ENCODE measurements around the gene RABL3.

RABL3 gene

DNA sequence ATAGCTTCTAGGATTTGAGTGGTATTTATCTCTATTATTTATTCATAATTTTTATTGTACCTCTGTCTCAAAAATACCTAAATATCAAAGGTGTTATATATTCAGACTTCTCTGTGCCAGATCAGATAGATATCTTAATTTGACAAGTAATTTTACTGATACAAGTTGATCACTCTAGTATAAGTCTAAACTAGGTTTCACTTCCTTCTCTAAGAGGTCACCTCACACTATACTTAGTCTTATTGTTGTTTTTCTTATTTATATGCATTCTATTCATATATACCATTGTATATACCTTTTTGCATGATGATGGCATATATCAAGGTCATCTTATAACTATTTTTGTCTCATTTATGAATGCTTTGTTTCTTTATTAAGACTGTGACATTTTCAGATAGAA is 33.9 kb downstream of the RABL3 start:
- H3K4me3 ChIP-seq (ENCODE audit: low read length): no peak overlapping the region
- H2BK120ac ChIP-seq (ENCODE audit: low read depth, low read length): no peak overlapping the region
- no peaks in the 10 kb centered on the region for H3K79me1 ChIP-seq (ENCODE audit: low read length)
- H3K4me2 ChIP-seq (ENCODE audit: low read length): no peak overlapping the region
- no peak overlapping the region for H4K8ac ChIP-seq (ENCODE audit: low read depth, low read length)
- no peak overlapping the region for H3K18ac ChIP-seq (ENCODE audit: low read length)
- H3K23ac ChIP-seq (ENCODE audit: low read length): no peak overlapping the region
- no peaks in the 10 kb centered on the region for H3K79me2 ChIP-seq (ENCODE audit: control insufficient read depth, insufficient read depth, low read length)
- no peaks in the 10 kb centered on the region for H3K27me3 ChIP-seq (ENCODE audit: insufficient read depth, low read length, poor library complexity)
- H3K9ac ChIP-seq (ENCODE audit: low read length): no peak overlapping the region
- no peak for DNase-seq
- no peak overlapping the region for H3K27ac ChIP-seq (ENCODE audit: low read depth, low read length)
- no peak overlapping the region for H2BK5ac ChIP-seq (ENCODE audit: low read length)
- no peak overlapping the region for H2AK5ac ChIP-seq (ENCODE audit: low read length)
- H3K4me1 ChIP-seq (ENCODE audit: control insufficient read depth, low read depth, low read length): no peaks in the 10 kb centered on the region
- H2BK15ac ChIP-seq (replicated peaks; ENCODE audit: low read depth): no peak overlapping the region
- H4K5ac ChIP-seq (ENCODE audit: low read length): no peak overlapping the region
- H3K56ac ChIP-seq (ENCODE audit: low read length): no peak overlapping the region
- H3K4ac ChIP-seq (ENCODE audit: low read depth, low read length): no peak overlapping the region
- no peaks in the 10 kb centered on the region for H3K36me3 ChIP-seq (ENCODE audit: control insufficient read depth, insufficient read depth, low read length)

DNA sequence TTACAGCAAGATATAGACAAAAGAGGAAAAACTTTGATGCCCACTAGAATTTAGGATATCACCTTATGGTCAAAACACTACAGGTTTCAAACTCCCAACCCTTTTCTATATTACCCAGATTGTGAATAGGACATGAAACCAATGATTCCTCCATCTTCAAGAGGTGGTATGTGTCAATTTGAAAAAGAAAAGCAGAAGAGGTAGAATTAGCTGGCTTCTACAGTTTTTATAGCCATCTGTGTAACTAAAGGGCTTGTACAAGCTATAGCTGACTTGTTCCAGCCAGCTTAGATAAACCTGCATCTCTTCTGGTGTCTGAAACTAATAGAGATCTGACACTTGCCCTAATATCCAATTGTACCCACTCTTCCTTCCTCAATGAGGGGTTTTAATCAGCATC is 35.4 kb downstream of the RABL3 start:
- H2BK5ac ChIP-seq (ENCODE audit: low read length): no peak overlapping the region
- no peak overlapping the region for H3K23ac ChIP-seq (ENCODE audit: low read length)
- H3K4me1 ChIP-seq (ENCODE audit: control insufficient read depth, low read depth, low read length): no peaks in the 10 kb centered on the region
- H3K27ac ChIP-seq (ENCODE audit: low read depth, low read length): no peak overlapping the region
- no peaks in the 10 kb centered on the region for H3K36me3 ChIP-seq (ENCODE audit: control insufficient read depth, insufficient read depth, low read length)
- H3K79me1 ChIP-seq (ENCODE audit: low read length): no peaks in the 10 kb centered on the region
- no peak overlapping the region for H3K4ac ChIP-seq (ENCODE audit: low read depth, low read length)
- no peak overlapping the region for H2BK120ac ChIP-seq (ENCODE audit: low read depth, low read length)
- no peak overlapping the region for H2AK5ac ChIP-seq (ENCODE audit: low read length)
- no peak overlapping the region for H2BK15ac ChIP-seq (replicated peaks; ENCODE audit: low read depth)
- H4K8ac ChIP-seq (ENCODE audit: low read depth, low read length): no peak overlapping the region
- no peak for DNase-seq
- H3K79me2 ChIP-seq (ENCODE audit: control insufficient read depth, insufficient read depth, low read length): no peaks in the 10 kb centered on the region
- no peak overlapping the region for H4K5ac ChIP-seq (ENCODE audit: low read length)
- no peak overlapping the region for H3K9ac ChIP-seq (ENCODE audit: low read length)
- no peak overlapping the region for H3K56ac ChIP-seq (ENCODE audit: low read length)
- H3K4me3 ChIP-seq (ENCODE audit: low read length): no peak overlapping the region
- H3K27me3 ChIP-seq (ENCODE audit: insufficient read depth, low read length, poor library complexity): no peaks in the 10 kb centered on the region
- H3K18ac ChIP-seq (ENCODE audit: low read length): no peak overlapping the region
- no peak overlapping the region for H3K4me2 ChIP-seq (ENCODE audit: low read length)

- WGBS (ENCODE audit: extremely low coverage, insufficient coverage, low lambda C conversion rate): 100% methylated on average over 1 of the region's 5 CpGs
- DNase-seq: no peak
- no peak overlapping the region for H2AK5ac ChIP-seq (ENCODE audit: low read length)
These were observed 36.3 kb downstream of the RABL3 start for GRCh38 chr3:120705884-120706582.

DNA sequence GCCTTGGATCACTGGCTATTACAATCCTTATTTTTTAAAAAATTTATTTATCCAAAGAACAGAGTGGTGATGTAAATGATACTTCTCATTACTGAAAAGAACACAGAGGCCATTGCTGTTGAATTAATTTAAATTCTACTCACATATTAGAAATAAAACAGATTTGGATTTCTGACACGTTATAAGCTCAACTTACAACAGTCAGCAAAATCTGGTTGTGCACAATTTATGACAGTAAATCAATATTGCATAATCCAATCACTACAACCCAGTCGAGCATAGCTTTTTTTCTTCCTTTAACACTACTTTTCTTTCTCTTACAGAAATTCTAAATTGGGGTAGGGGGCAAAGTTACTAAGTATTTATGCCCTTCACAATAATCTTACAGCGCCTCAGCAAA is 43.0 kb downstream of the RABL3 start:
- Histone ChIP-seq H3K27me3 (ENCODE audit: insufficient read depth, low read length, poor library complexity) (no peaks in the 10 kb centered on the region), H4K8ac (ENCODE audit: low read depth, low read length) (no peak overlapping the region), H3K4me3 (ENCODE audit: low read length) (no peak overlapping the region), H3K4ac (ENCODE audit: low read depth, low read length) (no peak overlapping the region), H3K79me2 (ENCODE audit: control insufficient read depth, insufficient read depth, low read length) (no peaks in the 10 kb centered on the region), H4K5ac (ENCODE audit: low read length) (no peak overlapping the region), H3K36me3 (ENCODE audit: control insufficient read depth, insufficient read depth, low read length) (no peaks in the 10 kb centered on the region), H2BK120ac (ENCODE audit: low read depth, low read length) (no peak overlapping the region), H2BK15ac (replicated peaks; ENCODE audit: low read depth) (no peak overlapping the region), H3K56ac (ENCODE audit: low read length) (no peak overlapping the region), H2AK5ac (ENCODE audit: low read length) (no peak overlapping the region), H3K79me1 (ENCODE audit: low read length) (no peaks in the 10 kb centered on the region), H3K27ac (ENCODE audit: low read depth, low read length) (no peak overlapping the region), H2BK5ac (ENCODE audit: low read length) (no peak overlapping the region), H3K9ac (ENCODE audit: low read length) (no peak overlapping the region), H3K18ac (ENCODE audit: low read length) (no peak overlapping the region), H3K4me1 (ENCODE audit: control insufficient read depth, low read depth, low read length) (no peaks in the 10 kb centered on the region), H3K23ac (ENCODE audit: low read length) (no peak overlapping the region), H3K4me2 (ENCODE audit: low read length) (no peak overlapping the region)
- DNase-seq: no peak
- no CpG with 5 or more reads among the region's 3 CpGs for WGBS (ENCODE audit: extremely low coverage, insufficient coverage, low lambda C conversion rate)

More at GRCh38 chr3:120705884-120706582, 36.3 kb downstream of the RABL3 start:
- H3K79me2 ChIP-seq (ENCODE audit: control insufficient read depth, insufficient read depth, low read length): no peaks in the 10 kb centered on the region
- H2BK5ac ChIP-seq (ENCODE audit: low read length): no peak overlapping the region
- no peak overlapping the region for H3K23ac ChIP-seq (ENCODE audit: low read length)
- H3K4me3 ChIP-seq (ENCODE audit: low read length): no peak overlapping the region
- H3K4ac ChIP-seq (ENCODE audit: low read depth, low read length): no peak overlapping the region
- H3K27me3 ChIP-seq (ENCODE audit: insufficient read depth, low read length, poor library complexity): no peaks in the 10 kb centered on the region
- no peaks in the 10 kb centered on the region for H3K4me1 ChIP-seq (ENCODE audit: control insufficient read depth, low read depth, low read length)
- H3K56ac ChIP-seq (ENCODE audit: low read length): no peak overlapping the region
- no peak overlapping the region for H3K4me2 ChIP-seq (ENCODE audit: low read length)
- no peak overlapping the region for H3K18ac ChIP-seq (ENCODE audit: low read length)
- H4K5ac ChIP-seq (ENCODE audit: low read length): no peak overlapping the region
- no peaks in the 10 kb centered on the region for H3K36me3 ChIP-seq (ENCODE audit: control insufficient read depth, insufficient read depth, low read length)
- H3K9ac ChIP-seq (ENCODE audit: low read length): no peak overlapping the region
- no peaks in the 10 kb centered on the region for H3K79me1 ChIP-seq (ENCODE audit: low read length)
- H4K8ac ChIP-seq (ENCODE audit: low read depth, low read length): no peak overlapping the region
- H3K27ac ChIP-seq (ENCODE audit: low read depth, low read length): no peak overlapping the region
- no peak overlapping the region for H2BK15ac ChIP-seq (replicated peaks; ENCODE audit: low read depth)
- no peak overlapping the region for H2BK120ac ChIP-seq (ENCODE audit: low read depth, low read length)

DNA sequence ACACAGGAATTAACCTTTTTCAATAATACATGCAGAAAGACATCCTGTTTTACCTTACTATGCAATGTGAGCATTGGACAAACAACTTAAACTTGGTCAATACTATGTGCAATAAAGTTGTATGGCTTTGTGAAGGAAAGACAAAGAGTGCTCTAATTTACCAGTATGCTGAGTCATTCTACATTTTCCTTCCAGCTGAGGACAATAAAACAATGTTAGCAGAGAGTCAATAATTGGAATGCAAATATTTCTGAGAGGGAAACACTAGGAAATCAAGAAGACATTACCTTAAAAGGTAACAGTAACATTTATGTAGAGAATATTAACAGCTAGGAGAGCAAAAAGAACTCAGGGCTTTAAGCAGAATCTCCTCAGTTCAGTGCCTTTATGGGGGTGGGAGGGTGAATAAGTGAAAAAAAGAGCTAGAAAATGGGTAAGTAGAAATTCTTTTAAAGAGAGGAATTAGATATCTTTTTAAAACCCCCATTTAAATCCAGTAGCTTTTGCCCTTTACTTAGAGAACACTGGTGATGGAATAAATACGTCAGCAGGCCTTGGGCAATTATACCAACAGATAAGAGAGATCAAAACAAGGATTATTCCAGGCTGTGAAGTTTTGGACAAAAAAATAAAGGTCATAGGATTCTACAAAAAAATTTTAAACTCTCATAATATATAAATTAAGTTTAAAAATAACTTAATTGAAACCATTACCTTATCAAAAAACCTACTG is 48.7 kb downstream of the RABL3 start:
- Histone ChIP-seq H3K18ac (ENCODE audit: low read length) (no peak overlapping the region), H4K5ac (ENCODE audit: low read length) (no peak overlapping the region), H2BK5ac (ENCODE audit: low read length) (no peak overlapping the region), H3K56ac (ENCODE audit: low read length) (no peak overlapping the region), H3K27me3 (ENCODE audit: insufficient read depth, low read length, poor library complexity) (no peaks in the 10 kb centered on the region), H2BK15ac (replicated peaks; ENCODE audit: low read depth) (no peak overlapping the region), H2AK5ac (ENCODE audit: low read length) (no peak overlapping the region), H3K4ac (ENCODE audit: low read depth, low read length) (no peak overlapping the region), H3K36me3 (ENCODE audit: control insufficient read depth, insufficient read depth, low read length) (no peaks in the 10 kb centered on the region), H3K23ac (ENCODE audit: low read length) (no peak overlapping the region), H3K9ac (ENCODE audit: low read length) (no peak overlapping the region), H3K79me2 (ENCODE audit: control insufficient read depth, insufficient read depth, low read length) (no peaks in the 10 kb centered on the region), H3K27ac (ENCODE audit: low read depth, low read length) (no peak overlapping the region), H3K4me2 (ENCODE audit: low read length) (no peak overlapping the region), H4K8ac (ENCODE audit: low read depth, low read length) (no peak overlapping the region), H3K79me1 (ENCODE audit: low read length) (no peaks in the 10 kb centered on the region), H3K4me1 (ENCODE audit: control insufficient read depth, low read depth, low read length) (no peaks in the 10 kb centered on the region), H2BK120ac (ENCODE audit: low read depth, low read length) (no peak overlapping the region), H3K4me3 (ENCODE audit: low read length) (no peak overlapping the region)
- no peak for DNase-seq
- no CpG with 5 or more reads among the region's 1 CpG for WGBS (ENCODE audit: extremely low coverage, insufficient coverage, low lambda C conversion rate)

DNA sequence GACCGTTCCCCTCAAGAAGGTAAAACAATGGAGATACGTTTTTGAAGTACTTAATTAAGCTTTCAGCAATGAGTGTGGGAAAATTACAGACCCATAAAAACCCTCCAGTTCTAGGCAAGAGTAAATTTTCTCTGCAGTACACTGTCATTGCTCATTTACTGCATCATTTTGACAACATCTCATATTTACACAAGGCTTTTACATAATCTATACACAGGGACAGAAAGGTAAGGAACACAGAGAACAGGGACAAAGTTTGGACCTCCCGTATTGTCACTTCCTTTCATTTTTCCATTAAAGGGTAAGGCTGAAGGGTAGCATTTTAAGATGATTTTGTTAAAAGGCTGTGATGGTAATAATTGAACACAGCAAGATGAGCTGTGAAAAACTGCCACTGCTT is 52.9 kb downstream of the RABL3 start:
- WGBS (ENCODE audit: extremely low coverage, insufficient coverage, low lambda C conversion rate): no CpG with 5 or more reads among the region's 3 CpGs

More for the DNA sequence above, 52.9 kb downstream of the RABL3 start:
- no peak overlapping the region for H4K5ac ChIP-seq (ENCODE audit: low read length)
- no peaks in the 10 kb centered on the region for H3K79me1 ChIP-seq (ENCODE audit: low read length)
- H3K4ac ChIP-seq (ENCODE audit: low read depth, low read length): no peak overlapping the region
- no peaks in the 10 kb centered on the region for H3K27me3 ChIP-seq (ENCODE audit: insufficient read depth, low read length, poor library complexity)
- no peaks in the 10 kb centered on the region for H3K36me3 ChIP-seq (ENCODE audit: control insufficient read depth, insufficient read depth, low read length)
- no peak overlapping the region for H2BK5ac ChIP-seq (ENCODE audit: low read length)
- H3K79me2 ChIP-seq (ENCODE audit: control insufficient read depth, insufficient read depth, low read length): no peaks in the 10 kb centered on the region
- no peak for DNase-seq
- H3K9ac ChIP-seq (ENCODE audit: low read length): no peak overlapping the region
- no peak overlapping the region for H3K27ac ChIP-seq (ENCODE audit: low read depth, low read length)
- H2BK15ac ChIP-seq (replicated peaks; ENCODE audit: low read depth): no peak overlapping the region
- H2AK5ac ChIP-seq (ENCODE audit: low read length): no peak overlapping the region
- no peak overlapping the region for H2BK120ac ChIP-seq (ENCODE audit: low read depth, low read length)
- H3K4me2 ChIP-seq (ENCODE audit: low read length): no peak overlapping the region
- H3K23ac ChIP-seq (ENCODE audit: low read length): no peak overlapping the region
- H3K4me1 ChIP-seq (ENCODE audit: control insufficient read depth, low read depth, low read length): no peaks in the 10 kb centered on the region
- no peak overlapping the region for H4K8ac ChIP-seq (ENCODE audit: low read depth, low read length)
- no peak overlapping the region for H3K56ac ChIP-seq (ENCODE audit: low read length)
- no peak overlapping the region for H3K4me3 ChIP-seq (ENCODE audit: low read length)
- H3K18ac ChIP-seq (ENCODE audit: low read length): no peak overlapping the region

Data from mesendoderm (in vitro differentiated cells).